Sigmoid colon (tissue), 7 donors: ENCODE measurements around the gene ITPR1. TPM values are rescaled to one million over a fixed set of nuclear protein-coding genes. Genes with fewer than 3 reads are reported as not detected.

Experiments
- DNase-seq: peaks from one replicate; pipeline ENCODE4 v3.0.0-alpha.2; 2019
- H3K27ac ChIP-seq, 4 donors: fragments of 200-600 bp; sonication (generic); one replicate each; pipeline ENCODE4 v1.5.1; 2016 to 2019; ENCODE audit warnings: mild to moderate bottlenecking in 1 of 4
- H3K27me3 ChIP-seq, 3 donors: fragments of 200-600 bp; sonication (generic); one replicate each; pipeline ENCODE4 v1.5.1; 2019; ENCODE audit warnings: mild to moderate bottlenecking in 1 of 3
- H3K36me3 ChIP-seq, 4 donors: fragments of 200-600 bp; sonication (generic); one replicate each; pipeline ENCODE4 v1.5.1; 2016 to 2019
- H3K4me1 ChIP-seq, 4 donors: fragments of 200-600 bp; sonication (generic); one replicate each; pipeline ENCODE4 v1.5.1; 2017 to 2019
- H3K4me3 ChIP-seq, 4 donors: fragments of 200-600 bp; sonication (generic); one replicate each; pipeline ENCODE4 v1.5.1; 2017 to 2019; ENCODE audit warnings: mild to moderate bottlenecking in 2 of 4, moderate library complexity in 1 of 4
- H3K9me3 ChIP-seq, 4 donors: fragments of 200-600 bp in 3 of 4; sonication (generic) in 3 of 4; one replicate each; pipeline versions ENCODE4 v1.5.1 to v1.6.1; 2013 to 2019
- CTCF ChIP-seq, 4 experiments: fragments of 450-650 bp in 3 of 4; fragments of 200-600 bp in 1 of 4; IDR thresholded peaks; one replicate each; pipeline ENCODE4 v1.5.1; 2016 to 2019; ENCODE audit warnings: antibody characterized with exemption in 4 of 4, mild to moderate bottlenecking in 3 of 4, moderate library complexity in 2 of 4
- EP300 ChIP-seq, 4 donors: sonication (generic); formaldehyde crosslinking; IDR thresholded peaks; one replicate each; pipeline ENCODE4 v1.6.1; 2017; ENCODE audit warnings: antibody characterized with exemption in 4 of 4
- POLR2A ChIP-seq, 2 donors: fragments of 450-650 bp; IDR thresholded peaks; one replicate each; pipeline ENCODE4 v1.6.1; 2016; ENCODE audit warnings: antibody characterized with exemption in 2 of 2, mild to moderate bottlenecking in 2 of 2, moderate library complexity in 2 of 2
- POLR2AphosphoS5 ChIP-seq, 4 donors: sonication (generic); formaldehyde crosslinking; IDR thresholded peaks; one replicate each; pipeline ENCODE4 v1.6.1; 2017; ENCODE audit warnings: antibody characterized with exemption in 4 of 4
- WGBS, 2 donors: extraction: QIAGEN DNeasy Blood & Tissue Kit; methylation state at CpG; one replicate each; pipeline ENCODE4 v1.1.7; 2013; 5-methylcytosine and 5-hydroxymethylcytosine counted together
- intact Hi-C: fragments of 100-400 bp; cut with DNase I; formaldehyde crosslinking; loops from one replicate; pipeline ENCODE4 v1.15.1; 2023
- polyA plus RNA-seq, 3 donors: library from polyadenylated mRNA; stranded (reverse); fragments of 200-250 nt; gene quantifications; one replicate each; pipeline ENCODE4 v1.2.3, GENCODE V29; 2013
- total RNA-seq, 4 donors: library from RNA; depleted of rRNA; stranded (reverse); fragments of >200 nt; gene quantifications; one replicate each; pipeline ENCODE4 v1.1.0, GENCODE V29; 2016
- donor health status: healthy with polysubstance abuse.
- donor health status: Bipolar disorder and iron deficiency.
- donor health status: healthy.

Gene ITPR1
- total and polyA plus RNA-seq, 7 donors: 1.4 to 206 (median 111) TPM

DNA sequence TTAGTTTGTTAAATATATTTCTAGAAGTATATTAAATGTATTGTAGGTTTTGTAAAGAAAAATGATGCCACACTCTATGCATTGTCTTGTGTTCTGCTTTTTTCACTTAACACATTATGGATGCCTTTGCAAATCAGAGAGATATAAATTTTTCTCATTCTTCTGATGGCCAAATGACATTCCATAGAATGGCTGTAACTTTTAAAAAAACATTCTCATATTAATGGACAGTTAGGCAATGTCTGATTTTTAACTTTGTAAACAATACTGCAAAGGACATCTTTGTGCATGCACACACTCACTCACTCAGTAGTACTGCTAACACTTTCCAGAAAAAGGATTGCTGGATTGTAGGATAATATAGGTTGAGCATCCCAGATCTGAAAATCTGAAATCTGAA, 195.9 kb downstream of the ITPR1 start:
- TF ChIP-seq EP300 (IDR thresholded peaks at IDR 0.05) (no peak), POLR2AphosphoS5 (IDR thresholded peaks at IDR 0.05) (no peak)
- Histone ChIP-seq H3K9me3 (no peaks in the 10 kb centered on the region), H3K4me3 (no peak overlapping the region), H3K36me3 (peaks cover 8 to 100% (median 49%) of the 10 kb centered on the region in 4 donors), H3K4me1 (no peaks in the 10 kb centered on the region), H3K27me3 (no peaks in the 10 kb centered on the region), H3K27ac (no peak overlapping the region)
- intact Hi-C loops: no loop called here
- DNase-seq: no peak

GRCh38 chr3:4690277-4690676, 197.1 kb downstream of the ITPR1 start:
- no peaks in the 10 kb centered on the region for H3K27me3 ChIP-seq
- TF ChIP-seq CTCF (IDR thresholded peaks at IDR 0.05): no peak
- no peak for TF ChIP-seq EP300 (IDR thresholded peaks at IDR 0.05)
- TF ChIP-seq POLR2A (IDR thresholded peaks at IDR 0.05): no peak
- TF ChIP-seq POLR2AphosphoS5 (IDR thresholded peaks at IDR 0.05): no peak
- H3K36me3 ChIP-seq: peaks cover 8 to 96% (median 39%) of the 10 kb centered on the region in 4 donors
- no peak overlapping the region for H3K27ac ChIP-seq
- no peak overlapping the region for H3K4me3 ChIP-seq
- intact Hi-C loops: no loop called here
- no peak for DNase-seq
- no peaks in the 10 kb centered on the region for H3K9me3 ChIP-seq
- no peaks in the 10 kb centered on the region for H3K4me1 ChIP-seq
- WGBS, 2 donors: 95 to 98% methylated on average over 1 of the region's 1 CpG

- peaks cover 5 to 79% (median 19%) of the 10 kb centered on the region in 4 donors for H3K36me3 ChIP-seq
- intact Hi-C loops: no loop called here
- 88 to 93% methylated on average over 13 of the region's 13 CpGs for WGBS, 2 donors
- H3K27ac ChIP-seq: no peak overlapping the region
- H3K4me1 ChIP-seq: no peaks in the 10 kb centered on the region
- no peak overlapping the region for H3K4me3 ChIP-seq
- no peak for DNase-seq
- TF ChIP-seq EP300 (IDR thresholded peaks at IDR 0.05) (no peak), CTCF (IDR thresholded peaks at IDR 0.05) (no peak), POLR2A (IDR thresholded peaks at IDR 0.05) (no peak), POLR2AphosphoS5 (IDR thresholded peaks at IDR 0.05) (no peak)
- H3K9me3 ChIP-seq: no peaks in the 10 kb centered on the region
- no peaks in the 10 kb centered on the region for H3K27me3 ChIP-seq
These were observed 200.5 kb downstream of the ITPR1 start for GRCh38 chr3:4693620-4694019.

DNA sequence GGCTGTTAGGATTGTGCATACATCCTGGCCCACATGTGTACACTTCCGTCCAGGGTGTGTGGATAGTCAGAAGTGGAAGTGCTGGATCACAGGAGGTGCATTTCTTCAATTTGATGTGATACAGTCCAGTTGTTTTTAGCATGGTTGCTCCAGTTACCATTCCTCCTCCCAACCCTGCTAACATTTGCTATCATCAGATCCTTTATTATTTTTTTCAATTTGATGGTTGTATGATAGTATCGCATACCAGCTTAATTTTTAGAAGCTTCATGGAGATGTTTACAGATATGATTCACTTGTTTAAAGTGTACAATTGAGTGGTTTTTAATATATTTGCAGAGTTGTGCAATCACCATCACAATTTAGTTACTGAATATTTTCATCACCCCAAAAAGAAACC, 202.7 kb downstream of the ITPR1 start:
- intact Hi-C loops: no loop called here
- Histone ChIP-seq H3K9me3 (no peaks in the 10 kb centered on the region), H3K27ac (no peak overlapping the region), H3K36me3 (peaks cover 0 to 78% (median 16%) of the 10 kb centered on the region in 4 donors), H3K4me3 (no peak overlapping the region), H3K4me1 (no peaks in the 10 kb centered on the region), H3K27me3 (no peaks in the 10 kb centered on the region)
- DNase-seq: no peak
- 86% methylated on average over 2 of the region's 2 CpGs for WGBS, 2 donors
- TF ChIP-seq EP300 (IDR thresholded peaks at IDR 0.05) (no peak), POLR2AphosphoS5 (IDR thresholded peaks at IDR 0.05) (no peak), CTCF (IDR thresholded peaks at IDR 0.05) (no peak), POLR2A (IDR thresholded peaks at IDR 0.05) (no peak)

DNA sequence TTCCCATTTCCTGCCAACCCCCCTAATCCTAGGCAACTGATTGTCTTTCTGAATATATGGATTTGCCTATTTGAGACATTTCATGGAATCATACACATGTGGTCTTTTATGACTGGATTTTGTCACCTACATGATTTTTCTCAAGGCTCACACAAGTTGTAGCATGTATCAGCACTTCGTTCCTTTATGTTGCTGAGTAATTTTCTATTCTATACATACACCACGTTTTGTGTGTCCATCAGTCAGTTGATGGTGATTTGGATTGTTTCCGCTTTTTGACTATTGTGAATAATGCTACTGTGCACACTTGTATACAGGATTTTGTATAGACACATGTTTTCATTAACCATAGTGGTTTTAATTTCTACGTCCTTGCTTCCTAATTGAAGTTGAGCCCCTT, 203.1 kb downstream of the ITPR1 start:
- no peaks in the 10 kb centered on the region for H3K9me3 ChIP-seq

More for the DNA sequence above, 203.1 kb downstream of the ITPR1 start:
- no peak overlapping the region for H3K4me3 ChIP-seq
- H3K36me3 ChIP-seq: peaks cover 0 to 78% (median 18%) of the 10 kb centered on the region in 4 donors
- intact Hi-C loops: no loop called here
- no peaks in the 10 kb centered on the region for H3K4me1 ChIP-seq
- no peak for TF ChIP-seq CTCF (IDR thresholded peaks at IDR 0.05)
- TF ChIP-seq POLR2AphosphoS5 (IDR thresholded peaks at IDR 0.05): no peak
- no peak for TF ChIP-seq POLR2A (IDR thresholded peaks at IDR 0.05)
- no peak for TF ChIP-seq EP300 (IDR thresholded peaks at IDR 0.05)
- H3K27me3 ChIP-seq: no peaks in the 10 kb centered on the region
- 82 to 96% methylated on average over 4 of the region's 4 CpGs for WGBS, 2 donors
- DNase-seq: no peak
- no peak overlapping the region for H3K27ac ChIP-seq
